GM21381 (cell line): ENCODE data around the gene DNASE1L1.
"Not testable (repeated sequence)": the region's sequence is repeated elsewhere in the genome, so short reads cannot be mapped to it uniquely, and the experiment has no call there.

Experiments
- ATAC-seq: cut with Tn5 transposase; IDR thresholded peaks from one replicate; pipeline ENCODE4 v1.9.1; 2021; ENCODE audit warnings: mild to moderate bottlenecking, moderate library complexity; ENCODE audit not compliant: unreplicated experiment

DNASE1L1 gene

GRCh38 chrX:154408659-154409221 lies 314 bp downstream of the DNASE1L1 start:
- ATAC-seq = no peak

- no peak for ATAC-seq
Measured at GRCh38 chrX:154404625-154405192, 4.3 kb downstream of the DNASE1L1 start.

GRCh38 chrX:154403858-154404257 lies 5.2 kb downstream of the DNASE1L1 start:
- no peak for ATAC-seq

GRCh38 chrX:154403192-154403591 lies 5.9 kb downstream of the DNASE1L1 start:
- ATAC-seq = no peak

- ATAC-seq = no peak
Measured at GRCh38 chrX:154402622-154403127, 6.4 kb downstream of the DNASE1L1 start.

- no peak for ATAC-seq
Measured at GRCh38 chrX:154401918-154402621, 7.0 kb downstream of the DNASE1L1 start.

- ATAC-seq = no peak
Measured at GRCh38 chrX:154401045-154401799, 7.8 kb downstream of the DNASE1L1 start.

DNA sequence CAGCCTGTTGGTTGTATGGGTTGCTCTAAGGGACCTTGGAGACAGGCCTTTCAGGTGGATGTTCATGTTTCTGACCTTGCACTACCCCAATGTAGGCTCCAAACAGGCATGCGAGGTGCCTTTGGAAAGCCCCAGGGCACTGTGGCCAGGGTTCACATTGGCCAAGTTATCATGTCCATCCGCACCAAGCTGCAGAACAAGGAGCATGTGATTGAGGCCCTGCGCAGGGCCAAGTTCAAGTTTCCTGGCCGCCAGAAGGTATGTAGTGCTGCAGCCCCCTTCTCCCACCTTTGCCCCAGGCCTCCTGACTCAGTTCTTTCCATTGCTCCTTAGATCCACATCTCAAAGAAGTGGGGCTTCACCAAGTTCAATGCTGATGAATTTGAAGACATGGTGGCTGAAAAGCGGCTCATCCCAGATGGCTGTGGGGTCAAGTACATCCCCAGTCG lies 8.7 kb downstream of the DNASE1L1 start:
- ATAC-seq = not testable (repeated sequence)

GRCh38 chrX:154399527-154400368 lies 9.3 kb downstream of the DNASE1L1 start:
- no peak for ATAC-seq

GRCh38 chrX:154398668-154399526 lies 10.2 kb downstream of the DNASE1L1 start:
- ATAC-seq = peak; percentile 28

DNA sequence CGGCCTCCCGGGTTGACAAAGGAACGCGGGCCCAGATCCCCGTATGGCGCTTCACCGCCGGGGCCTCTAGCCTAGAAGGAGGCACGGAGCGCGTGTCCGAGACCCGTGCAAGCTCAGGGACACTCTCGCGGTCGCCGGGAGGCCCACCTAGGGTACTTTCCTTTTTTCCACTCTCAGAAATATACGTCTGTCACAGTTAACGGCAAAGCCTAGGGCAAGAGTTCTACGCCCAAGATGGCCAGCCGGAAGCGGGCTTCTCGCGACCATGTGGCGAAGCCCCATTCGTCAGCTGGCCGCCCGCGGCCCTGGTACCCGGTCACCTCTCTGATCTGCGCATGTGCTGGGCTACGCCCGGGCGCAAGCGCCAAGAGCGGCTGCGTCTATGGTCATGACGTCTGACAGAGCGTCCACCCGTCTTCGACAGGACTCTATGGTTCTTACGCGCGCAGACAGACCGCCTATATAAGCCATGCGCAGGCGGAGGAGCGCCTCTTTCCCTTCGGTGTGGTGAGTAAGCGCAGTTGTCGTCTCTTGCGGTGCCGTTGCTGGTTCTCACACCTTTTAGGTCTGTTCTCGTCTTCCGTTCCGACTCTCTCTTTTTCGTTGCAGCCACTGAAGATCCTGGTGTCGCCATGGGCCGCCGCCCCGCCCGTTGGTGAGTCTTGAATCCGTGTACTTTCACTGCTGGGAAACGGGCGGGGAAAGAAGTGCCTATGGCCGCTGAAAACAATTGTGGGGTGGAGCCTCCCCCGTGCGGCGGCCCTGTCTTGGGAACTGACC lies 11.0 kb downstream of the DNASE1L1 start, which contains the start of gene RPL10:
Gene RPL10, plus strand, starts transcription at position 490 of the 780 bp plus-strand sequence. Its CDS starts 143 bp downstream, at position 633.
- ATAC-seq = peak; percentile 81

DNA sequence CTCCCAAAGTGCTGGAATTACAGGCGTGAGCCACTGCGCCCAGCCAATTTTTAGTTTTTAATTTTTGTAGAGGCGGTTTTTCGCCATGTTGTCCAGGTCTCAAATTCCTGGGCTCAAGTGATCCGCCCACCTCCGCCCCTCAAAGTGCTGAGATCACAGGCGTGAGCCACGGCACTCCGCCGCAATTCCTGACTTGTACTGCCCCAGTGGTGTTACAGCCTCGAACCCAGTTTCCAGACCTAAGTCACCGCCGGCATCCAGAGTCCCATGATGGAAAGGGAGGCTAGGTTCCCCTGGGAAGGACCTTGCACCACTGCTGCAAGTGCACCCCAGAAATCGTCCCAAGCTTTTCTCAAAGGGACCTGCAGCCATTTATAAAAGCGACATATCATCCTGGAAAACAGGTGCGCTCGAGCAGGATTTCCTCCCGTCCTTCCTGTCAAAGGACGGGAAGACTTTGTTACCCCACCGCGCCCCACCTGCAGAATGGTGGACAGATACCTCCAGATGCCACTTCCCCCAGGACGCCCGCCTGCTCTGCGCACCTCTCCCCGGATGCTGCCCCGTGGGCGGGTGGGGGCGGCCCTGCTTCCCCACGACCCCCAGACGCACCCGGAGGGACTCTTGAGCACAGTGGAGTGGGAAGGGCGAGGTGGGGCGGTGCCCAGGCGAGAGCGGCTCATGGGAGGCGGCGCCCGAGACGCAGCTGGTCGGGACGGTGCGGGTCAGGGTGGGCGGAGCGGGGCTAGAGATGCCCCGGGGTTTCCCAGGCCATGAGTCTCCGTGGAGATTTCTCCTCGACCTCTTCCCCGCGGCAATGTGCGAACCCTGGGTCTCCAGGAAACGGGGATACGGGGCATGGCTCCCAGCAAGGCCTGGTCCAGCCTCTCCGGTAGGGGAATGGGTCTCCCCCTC lies 11.8 kb downstream of the DNASE1L1 start:
- peak; percentile 53 for ATAC-seq

DNA sequence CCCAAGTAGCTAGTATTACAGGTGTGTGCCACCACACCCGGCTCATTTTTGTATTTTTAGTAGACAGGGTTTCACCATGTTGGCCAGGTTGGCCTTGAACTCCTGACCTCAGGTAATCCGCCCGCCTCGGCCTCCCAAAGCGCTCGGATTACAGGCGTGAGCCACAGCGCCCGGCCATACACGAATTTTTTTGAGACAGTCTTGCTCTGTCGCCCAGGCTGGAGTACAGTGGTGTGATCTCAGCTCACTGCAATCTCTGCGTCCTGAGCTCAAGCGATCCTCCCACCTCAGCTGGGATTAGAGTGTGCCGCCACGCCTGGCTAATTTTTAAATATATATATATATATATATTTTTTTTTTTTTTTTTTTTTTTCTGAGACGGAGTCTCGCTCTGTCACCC lies 12.7 kb downstream of the DNASE1L1 start:
- not testable (repeated sequence) for ATAC-seq

DNA sequence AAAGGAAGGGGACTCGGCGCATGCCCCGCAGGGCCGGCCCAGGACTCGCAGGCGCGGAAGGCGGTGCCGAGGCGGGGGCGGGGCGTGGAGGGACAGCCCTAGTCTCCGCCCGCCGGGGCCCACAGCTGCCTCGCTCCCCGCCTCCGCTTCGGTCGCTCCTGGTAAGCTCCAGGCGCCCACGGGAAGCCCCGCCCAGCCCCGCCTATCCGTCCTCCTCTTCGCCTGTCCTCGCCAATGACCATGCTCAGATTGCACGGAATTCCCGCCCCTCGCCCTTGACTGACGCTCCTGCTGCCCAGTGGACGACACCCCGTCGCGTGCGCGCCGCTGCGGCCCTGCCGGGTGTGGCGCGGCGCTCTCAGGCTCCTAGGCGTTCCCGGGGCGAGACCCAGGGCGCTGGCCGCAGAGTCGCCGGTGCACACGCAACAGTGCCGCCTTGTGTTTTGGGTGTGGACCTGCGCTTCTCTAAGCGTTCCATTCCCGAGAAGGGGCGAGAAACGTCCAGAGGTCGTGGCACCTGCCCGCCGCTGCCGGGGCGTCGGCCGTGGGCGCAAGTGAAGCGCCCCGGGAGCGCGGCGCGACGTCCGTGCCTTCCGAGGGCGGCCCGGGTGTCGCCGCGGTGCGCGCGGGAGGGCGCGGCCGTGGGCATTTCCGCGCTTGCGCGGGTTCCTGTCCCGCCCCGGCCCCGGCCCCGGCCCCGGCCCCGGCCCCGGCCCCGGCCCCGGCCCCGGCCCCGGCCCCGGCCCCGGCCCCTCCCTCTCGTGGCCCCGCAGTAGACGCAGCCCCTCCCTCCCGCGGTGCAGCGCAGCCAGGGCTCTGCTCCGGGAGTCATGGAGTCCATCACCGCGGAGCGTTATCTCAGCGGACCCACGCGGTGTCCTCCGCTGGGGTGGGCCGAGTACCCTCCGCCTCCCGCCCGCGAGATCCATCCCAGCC lies 19.0 kb downstream of the DNASE1L1 start:
- ATAC-seq = peak; percentile 64

GRCh38 chrX:154388649-154389048 lies 20.4 kb downstream of the DNASE1L1 start:
- peak; percentile 15 for ATAC-seq

DNA sequence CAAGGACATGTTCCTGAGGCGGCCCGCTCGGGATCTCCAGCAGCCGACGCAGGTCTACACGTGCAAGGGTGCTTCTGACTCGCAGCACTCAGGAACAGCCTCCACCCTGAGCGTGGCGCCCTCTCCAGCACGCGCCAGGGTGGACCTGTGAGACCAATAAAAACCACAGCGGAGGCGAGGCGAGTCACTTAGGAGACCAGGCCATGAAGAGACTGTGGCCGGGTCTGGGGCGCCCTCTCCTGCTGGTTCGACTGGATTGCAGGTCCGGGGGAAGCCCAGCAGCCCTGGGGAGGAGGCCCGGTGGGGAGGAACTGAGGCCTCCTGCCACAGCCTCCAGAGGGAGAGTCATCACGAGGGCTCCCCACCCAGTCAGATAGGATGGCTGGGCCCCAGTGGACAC lies 21.0 kb downstream of the DNASE1L1 start:
- ATAC-seq = peak; percentile 31
